ENCODE data around the gene WSCD2.

The WSCD2 gene

DNA sequence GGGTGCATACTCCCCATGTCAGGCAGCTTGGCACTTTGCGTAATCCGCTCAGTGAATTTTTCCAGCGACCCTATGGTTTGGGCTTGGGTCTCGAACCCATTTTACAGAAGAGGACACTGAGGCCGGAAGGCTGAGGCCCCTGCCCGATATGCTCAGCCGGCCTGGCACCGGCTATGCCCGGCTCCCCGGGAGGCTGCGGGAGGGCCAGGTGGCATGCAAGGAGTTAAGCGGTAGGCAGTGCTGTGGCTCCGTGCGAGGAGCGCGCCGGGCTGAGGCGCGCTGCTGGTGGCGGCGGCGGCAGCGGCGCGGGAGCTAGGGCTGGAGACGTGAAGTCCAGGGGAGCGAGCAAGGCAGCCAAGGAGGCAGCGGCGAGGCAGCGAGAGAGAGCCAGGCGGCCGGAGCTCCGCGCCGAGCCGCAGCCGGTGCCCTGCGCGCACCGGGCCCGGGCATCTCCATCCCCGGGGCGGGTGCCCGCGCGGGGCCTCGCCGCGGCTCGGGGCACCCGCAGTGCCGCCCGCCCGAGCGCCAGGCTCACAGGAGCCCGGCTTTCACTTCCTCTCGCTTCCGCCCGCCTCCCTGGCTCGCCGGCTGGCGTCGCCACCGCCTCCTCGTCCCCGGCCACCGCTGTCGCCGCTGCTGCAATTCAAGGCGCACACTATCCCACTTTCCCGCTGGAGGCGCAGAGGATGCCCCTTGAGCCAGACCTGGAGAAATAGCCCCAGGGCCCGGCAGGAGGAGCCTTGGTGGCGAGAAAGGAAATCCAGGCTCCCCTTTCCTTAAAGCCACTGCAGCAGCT is at the start of gene WSCD2:
WSCD2 (plus strand) TSS at position 272 of the 796 bp plus-strand sequence. CDS start 66,545 bp downstream, outside the sequence.
- DNase-seq (ENCODE audit: insufficient read length, low spot score) (peak; percentile 44), FAIRE-seq (no peak)

DNA sequence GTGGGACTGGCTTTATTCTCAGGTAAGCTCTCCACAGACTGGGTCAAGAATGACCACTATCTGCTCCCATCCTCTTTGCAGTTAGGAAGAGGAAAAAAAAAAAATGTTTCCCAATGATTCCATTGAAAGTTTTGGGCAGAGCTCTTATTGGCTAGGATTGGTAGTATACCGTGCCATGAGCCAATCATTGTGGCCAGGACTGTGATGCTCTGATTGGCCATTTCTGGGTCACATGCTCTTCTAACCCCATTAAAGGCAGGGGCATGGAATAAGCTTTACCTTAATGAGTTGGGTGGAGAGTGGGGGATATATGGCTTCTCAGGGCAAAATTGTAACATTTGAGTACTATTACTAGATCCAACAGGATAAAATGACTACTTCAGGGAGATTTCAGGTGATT is 49.4 kb upstream of the WSCD2 start:
- DNase-seq (ENCODE audit: insufficient read length, low spot score) (no peak), FAIRE-seq (no peak)

DNA sequence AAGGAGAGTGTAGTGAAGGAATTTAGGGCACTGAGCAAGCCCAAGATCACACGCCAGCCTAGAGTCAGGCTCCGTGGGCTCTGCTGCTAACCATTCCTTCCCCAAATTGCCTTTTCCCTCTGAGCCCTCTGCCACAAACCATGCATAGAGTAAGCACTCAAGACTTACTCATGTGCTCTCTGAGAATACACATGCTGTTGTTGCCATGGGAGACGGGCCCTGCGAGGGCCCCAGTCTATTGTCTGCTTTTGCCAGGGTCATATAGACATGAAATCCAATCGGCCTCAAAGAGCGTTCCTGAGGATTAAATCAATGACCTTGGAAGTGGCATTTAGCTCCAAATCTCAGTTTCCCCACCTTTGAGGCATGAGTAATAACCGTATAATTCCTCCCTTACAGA is 48.7 kb upstream of the WSCD2 start:
- DNase-seq (ENCODE audit: insufficient read length, low spot score) (no peak), FAIRE-seq (no peak)

DNA sequence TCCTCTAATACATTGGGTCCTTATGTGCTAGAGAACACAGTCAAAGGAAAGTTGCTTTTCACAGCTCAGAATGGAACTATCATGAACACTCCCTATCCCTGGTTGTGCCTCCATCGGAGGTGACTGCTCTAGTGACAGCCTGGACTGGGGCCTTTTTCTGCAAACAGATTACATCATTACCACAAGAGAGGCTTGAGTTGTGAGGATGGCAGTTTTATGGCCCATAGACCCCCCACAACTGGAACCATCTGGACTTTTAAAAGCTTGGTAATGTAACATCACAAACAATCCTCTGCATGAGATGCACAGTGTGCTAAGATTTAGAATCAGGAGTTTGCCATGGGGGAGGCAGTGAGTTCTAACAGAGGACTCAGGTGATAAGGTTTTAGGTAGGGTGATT is 46.6 kb upstream of the WSCD2 start:
- no peak for FAIRE-seq
- DNase-seq (ENCODE audit: insufficient read length, low spot score) = no peak

DNA sequence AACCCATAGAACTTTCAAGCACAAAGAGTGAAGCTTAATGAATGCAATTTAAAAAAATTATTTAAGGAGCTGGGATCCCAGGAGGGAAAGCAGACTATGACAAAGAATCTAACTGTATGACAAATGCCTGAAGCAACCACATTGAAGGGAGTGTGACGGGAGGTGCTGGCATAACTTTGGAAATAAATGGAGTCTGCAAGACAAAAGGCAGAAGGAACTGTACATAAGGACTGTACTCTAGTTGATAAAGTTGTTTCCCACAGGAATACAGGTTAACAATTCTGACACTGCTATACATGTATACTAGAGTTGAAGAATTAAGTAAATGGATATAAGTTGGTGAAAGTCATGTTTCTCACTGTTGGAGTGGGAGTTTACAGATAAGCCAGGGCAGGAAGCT is 41.2 kb upstream of the WSCD2 start:
- FAIRE-seq (no peak), DNase-seq (ENCODE audit: insufficient read length, low spot score) (no peak)

DNA sequence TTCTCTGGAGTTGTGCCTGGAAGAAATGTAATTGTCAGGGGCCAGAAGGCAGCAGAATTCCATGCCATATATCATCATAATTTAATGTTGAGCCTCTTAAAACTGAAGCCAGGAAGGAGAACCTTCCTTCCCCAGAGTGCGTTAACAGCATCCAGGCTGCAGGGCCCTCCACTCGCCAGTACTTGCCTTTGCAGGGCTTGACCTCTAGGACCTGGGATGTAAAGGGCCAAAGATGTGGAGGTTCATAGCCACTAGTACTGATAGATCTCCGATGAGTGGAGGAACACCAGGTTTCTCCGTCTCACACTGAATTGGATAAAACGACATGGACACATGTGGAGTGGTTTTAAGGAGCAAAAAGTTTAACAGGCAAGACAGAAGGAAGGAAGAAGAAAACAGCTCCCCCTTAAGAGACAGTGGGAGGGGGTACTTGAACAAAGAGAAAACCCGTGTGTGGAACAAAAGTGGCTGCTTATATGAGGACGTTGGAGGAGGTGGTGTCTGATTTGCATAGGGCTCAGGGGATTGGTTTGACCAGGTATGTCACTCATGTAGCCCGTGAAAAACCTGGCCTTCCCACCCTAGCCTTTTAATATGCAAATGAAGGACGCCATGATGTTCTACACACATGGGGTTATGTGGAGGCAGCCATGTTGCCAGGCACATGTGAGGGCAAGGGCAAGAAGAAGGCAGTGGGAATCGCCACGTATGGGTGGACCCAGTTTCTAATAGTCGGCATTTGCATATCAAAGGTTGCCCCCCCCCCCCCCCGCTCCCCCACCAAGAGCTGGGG is 38.8 kb upstream of the WSCD2 start:
- no peak for FAIRE-seq

DNA sequence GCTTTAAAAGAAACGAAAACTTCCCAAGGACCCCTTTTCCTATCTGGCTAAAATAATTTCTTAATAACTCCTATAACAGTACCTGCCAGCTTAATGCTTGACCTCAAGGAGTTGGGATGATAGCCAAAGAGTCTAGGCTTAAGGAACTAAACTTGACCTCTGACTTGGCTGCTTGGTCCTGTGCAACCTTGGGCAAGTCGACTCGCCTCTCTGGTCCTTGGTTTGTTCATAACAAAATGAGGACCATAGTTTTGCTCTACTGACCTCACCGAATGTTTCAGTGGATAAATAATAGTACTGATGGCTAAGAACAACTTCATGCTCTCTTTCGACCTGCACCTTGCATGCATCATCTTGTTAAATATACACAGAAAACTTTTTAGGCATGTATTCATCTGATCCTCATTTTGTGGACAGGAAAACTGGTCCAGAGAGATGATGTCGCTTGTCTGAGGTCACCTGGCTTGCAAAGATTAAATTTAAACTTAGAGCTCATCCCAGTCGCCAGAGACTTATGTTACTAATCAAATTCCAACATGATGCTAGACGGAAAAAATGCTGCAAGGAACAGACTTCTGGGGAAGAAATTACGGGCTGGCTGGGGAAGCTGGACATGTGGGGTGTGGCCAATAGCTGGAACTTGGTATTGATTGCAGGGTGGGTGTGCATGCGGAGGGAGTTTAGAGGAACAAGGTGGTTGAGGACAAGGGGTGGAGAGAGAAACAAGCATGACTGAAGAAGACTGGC is 38.0 kb upstream of the WSCD2 start:
- DNase-seq (ENCODE audit: insufficient read length, low spot score) (no peak), FAIRE-seq (no peak)

More for the DNA sequence above, 38.8 kb upstream of the WSCD2 start:
- DNase-seq (ENCODE audit: insufficient read length, low spot score) = no peak

GRCh38 chr12:108091679-108092051 is 37.4 kb upstream of the WSCD2 start:
- DNase-seq (ENCODE audit: insufficient read length, low spot score) = no peak

GRCh38 chr12:108093209-108093608 is 35.9 kb upstream of the WSCD2 start:
- FAIRE-seq = no peak

More at GRCh38 chr12:108091679-108092051, 37.4 kb upstream of the WSCD2 start:
- FAIRE-seq = no peak

DNA sequence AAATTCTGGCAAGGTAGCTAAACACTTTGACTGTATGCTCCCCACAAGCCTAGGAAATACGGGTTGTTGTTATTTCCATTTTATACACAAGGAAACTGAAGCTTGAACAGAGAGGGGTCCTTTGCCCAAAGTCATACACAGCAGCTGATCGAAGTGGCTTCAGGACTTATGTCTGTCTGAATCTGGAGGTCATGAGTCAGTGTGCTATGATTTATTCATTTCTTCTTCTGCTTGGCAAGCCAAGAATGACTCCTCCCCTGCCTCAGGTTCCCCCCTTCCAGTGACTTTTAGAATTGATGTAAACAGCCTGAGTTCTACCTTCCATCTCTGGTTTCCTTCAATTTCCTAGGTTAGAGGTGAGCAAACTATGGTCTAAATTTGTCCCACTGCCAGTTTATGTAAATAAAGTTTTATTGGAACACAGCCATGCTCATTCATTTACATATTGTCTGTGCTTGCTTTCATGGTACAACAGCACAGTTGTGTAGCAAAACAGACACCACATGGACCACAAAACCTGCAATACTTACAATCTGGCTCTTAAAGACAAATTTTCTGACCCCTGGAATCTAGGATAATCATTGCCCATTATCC is 34.9 kb upstream of the WSCD2 start:
- no peak for DNase-seq (ENCODE audit: insufficient read length, low spot score)
- FAIRE-seq = no peak

More at GRCh38 chr12:108093209-108093608, 35.9 kb upstream of the WSCD2 start:
- no peak for DNase-seq (ENCODE audit: insufficient read length, low spot score)

- DNase-seq (ENCODE audit: insufficient read length, low spot score) (no peak), FAIRE-seq (no peak)
Observed at GRCh38 chr12:108097160-108097911, 31.8 kb upstream of the WSCD2 start.

DNA sequence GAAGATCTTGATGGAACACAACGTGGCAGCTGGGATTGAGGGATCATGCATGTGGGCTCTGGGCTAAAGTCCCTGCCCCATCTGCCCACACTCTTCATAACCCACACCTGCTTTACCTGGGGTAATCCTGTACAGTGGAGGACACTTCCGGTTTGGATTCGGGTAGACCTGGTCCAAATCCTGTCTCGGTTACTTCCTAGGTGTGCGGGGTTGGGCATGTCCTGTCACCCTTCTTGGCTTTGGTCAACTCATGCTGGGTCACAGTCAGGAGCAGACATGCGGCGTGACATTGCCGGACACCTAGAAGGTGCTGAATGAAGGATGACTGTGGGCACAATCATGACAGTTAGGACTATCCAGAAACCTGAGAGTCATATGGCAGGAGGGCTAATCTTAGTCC is 30.7 kb upstream of the WSCD2 start:
- FAIRE-seq = no peak

DNA sequence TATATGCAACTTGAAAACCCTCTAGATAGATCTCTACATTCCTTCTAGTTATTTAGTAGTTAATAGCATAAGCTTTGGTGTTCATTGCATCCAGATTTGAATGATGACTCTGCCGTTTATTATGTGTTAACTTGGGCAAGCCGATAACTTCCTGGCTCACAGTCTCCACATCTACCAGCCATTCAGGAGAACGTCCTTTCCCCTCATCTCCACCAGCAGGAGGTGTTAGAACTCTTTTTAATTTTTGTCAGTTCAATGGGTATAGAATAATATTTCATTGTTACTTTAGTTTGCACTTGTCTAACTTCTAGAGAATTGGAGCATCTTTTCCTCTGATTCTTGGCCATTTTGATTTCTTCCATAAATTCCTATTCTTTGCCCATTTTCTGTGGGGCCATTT is 30.0 kb upstream of the WSCD2 start:
- DNase-seq (ENCODE audit: insufficient read length, low spot score) = no peak
- no peak for FAIRE-seq

More for the DNA sequence above, 30.7 kb upstream of the WSCD2 start:
- DNase-seq (ENCODE audit: insufficient read length, low spot score) = no peak

- no peak for FAIRE-seq
- no peak for DNase-seq (ENCODE audit: insufficient read length, low spot score)
Observed at GRCh38 chr12:108099778-108100489, 29.2 kb upstream of the WSCD2 start.

DNA sequence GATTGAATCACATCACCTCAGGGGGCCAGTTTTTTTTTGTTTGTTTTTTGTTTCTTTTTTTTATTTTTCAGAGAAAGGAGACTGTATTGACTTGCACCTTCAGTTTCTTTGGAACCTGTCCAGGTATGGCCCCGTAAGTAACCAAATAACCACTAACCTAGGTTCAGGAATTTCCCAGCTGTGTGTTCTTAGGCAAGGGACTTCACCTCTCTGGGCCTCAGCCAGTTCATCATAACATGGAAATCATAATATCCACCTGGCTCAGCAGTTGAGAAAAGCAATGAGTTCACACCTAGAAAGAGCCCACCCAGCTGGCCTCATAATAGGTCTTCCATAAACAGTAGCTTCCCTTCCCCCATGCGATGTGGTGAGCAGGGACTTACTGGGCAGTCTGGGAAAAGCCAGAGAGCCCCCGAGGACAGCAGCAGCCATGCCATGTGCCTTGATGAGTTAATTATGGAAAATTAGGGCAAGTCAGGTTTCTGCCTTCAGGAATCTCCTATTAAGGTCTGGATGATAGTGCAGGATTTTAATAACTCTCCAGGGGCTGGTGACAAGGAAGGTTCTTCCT is 27.4 kb upstream of the WSCD2 start:
- FAIRE-seq (no peak), DNase-seq (ENCODE audit: insufficient read length, low spot score) (no peak)

DNA sequence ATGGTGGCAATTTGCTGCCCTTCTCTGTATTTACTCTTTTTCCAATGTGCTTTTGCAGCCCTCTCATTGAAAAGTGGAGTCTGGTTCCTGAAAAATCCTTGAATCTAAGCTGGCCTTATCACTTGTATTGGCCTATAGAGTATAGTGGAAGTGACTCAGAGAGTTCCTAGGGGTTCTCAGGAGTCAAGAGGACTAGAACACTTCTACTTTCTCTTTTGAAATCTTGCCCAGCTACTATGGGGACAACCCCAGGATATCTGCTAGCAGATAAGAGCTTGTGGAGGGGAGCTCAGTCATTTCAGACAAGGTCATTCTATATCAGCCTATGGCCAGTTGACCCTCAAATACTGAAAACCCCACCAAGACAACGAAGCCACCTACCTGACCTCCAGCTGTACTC is 26.7 kb upstream of the WSCD2 start:
- DNase-seq (ENCODE audit: insufficient read length, low spot score) (no peak), FAIRE-seq (no peak)

- DNase-seq (ENCODE audit: insufficient read length, low spot score) (no peak), FAIRE-seq (no peak)
Observed at GRCh38 chr12:108103087-108103486, 26.0 kb upstream of the WSCD2 start.

DNA sequence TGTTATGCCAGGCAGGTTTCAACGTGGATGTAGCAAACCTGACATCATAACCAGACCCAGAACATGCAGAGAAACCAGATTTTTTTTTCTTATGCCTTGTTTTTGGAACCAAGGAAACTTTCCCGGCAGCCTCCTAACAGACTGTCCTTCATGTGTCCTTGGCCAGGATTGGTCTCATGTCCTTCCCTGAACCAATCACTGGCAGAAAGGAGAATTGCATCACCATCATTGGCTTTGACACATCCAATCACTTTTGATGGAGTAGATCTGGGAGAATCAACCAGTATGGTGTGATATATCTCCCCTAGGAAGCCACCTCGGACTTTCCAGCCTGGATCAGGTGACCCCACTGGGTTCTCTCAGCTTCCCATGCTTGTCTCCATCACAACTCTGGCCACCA is 25.6 kb upstream of the WSCD2 start:
- FAIRE-seq (no peak), DNase-seq (ENCODE audit: insufficient read length, low spot score) (no peak)

DNA sequence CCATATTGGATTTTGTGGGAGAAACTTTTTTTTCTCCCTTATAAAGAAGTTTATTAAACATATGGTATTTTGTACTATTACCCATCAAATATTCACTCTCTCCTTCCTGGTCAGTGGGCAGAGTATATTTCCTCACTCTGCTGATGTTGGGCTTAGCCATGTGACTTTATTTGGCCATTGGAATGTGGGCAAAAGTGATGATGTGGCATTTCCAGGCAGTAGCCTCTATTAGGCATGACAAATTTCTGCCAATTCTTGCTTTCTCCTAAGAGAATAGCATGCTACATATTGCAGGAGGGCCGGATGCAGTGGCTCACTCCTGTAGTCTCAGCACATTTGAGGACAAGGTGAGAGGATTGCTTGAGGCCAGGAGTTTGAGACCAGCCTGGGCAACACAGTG is 24.4 kb upstream of the WSCD2 start:
- DNase-seq (ENCODE audit: insufficient read length, low spot score) = no peak
- FAIRE-seq = no peak
